Lower lobe of right lung (tissue), 2 donors: ENCODE results near the gene MSH4. TPM values are rescaled to one million over a fixed set of nuclear protein-coding genes. Genes with fewer than 3 reads are reported as not detected.

Experiments used
- ATAC-seq, 2 donors: fragments of 200-7000 bp; cut with Tn5 transposase; one replicate each; pipeline ENCODE4 v1.9.1; 2020 to 2022; ENCODE audit warnings: mild to moderate bottlenecking in 2 of 2, moderate library complexity in 2 of 2
- DNase-seq: peaks from one replicate; pipeline ENCODE4 v3.0.0-alpha.2; 2020
- H3K27ac ChIP-seq: fragments of 200-600 bp; one replicate; pipeline ENCODE4 v1.8.0; 2022
- H3K27me3 ChIP-seq: fragments of 200-600 bp; one replicate; pipeline ENCODE4 v1.8.0; 2022; ENCODE audit warnings: low read depth
- H3K36me3 ChIP-seq: fragments of 200-600 bp; one replicate; pipeline ENCODE4 v1.8.0; 2022; ENCODE audit warnings: mild to moderate bottlenecking
- H3K4me1 ChIP-seq: fragments of 200-600 bp; one replicate; pipeline ENCODE4 v1.8.0; 2022
- H3K4me3 ChIP-seq: fragments of 200-600 bp; one replicate; pipeline ENCODE4 v1.8.0; 2022; ENCODE audit warnings: mild to moderate bottlenecking
- H3K9me3 ChIP-seq: fragments of 200-600 bp; one replicate; pipeline ENCODE4 v1.8.0; 2022
- intact Hi-C: fragments of 100-400 bp; cut with DNase I; formaldehyde crosslinking; loops from one replicate; pipeline ENCODE4 v1.11.0; 2022
- total RNA-seq: library from RNA; stranded (reverse); fragmentation: NEBNext Ultra II Directional; extraction: Animal tissue kit (Norgen Biotek cat#: 25700); gene quantifications from one replicate; pipeline ENCODE4 v1.2.1, GENCODE V29; 2021
- TF ChIP-seq, protein P1 (sequence below): fragments of 200-600 bp; IDR thresholded peaks from one replicate; pipeline ENCODE4 v1.8.0; 2022; ENCODE audit warnings: antibody characterized with exemption, mild to moderate bottlenecking
- donor health status: DM: no; HTN: yes; CAD: no; lungs with severe emphysema.

Gene MSH4
- total RNA-seq, 1 donor from 2014 or later, result 0.65 TPM

DNA sequence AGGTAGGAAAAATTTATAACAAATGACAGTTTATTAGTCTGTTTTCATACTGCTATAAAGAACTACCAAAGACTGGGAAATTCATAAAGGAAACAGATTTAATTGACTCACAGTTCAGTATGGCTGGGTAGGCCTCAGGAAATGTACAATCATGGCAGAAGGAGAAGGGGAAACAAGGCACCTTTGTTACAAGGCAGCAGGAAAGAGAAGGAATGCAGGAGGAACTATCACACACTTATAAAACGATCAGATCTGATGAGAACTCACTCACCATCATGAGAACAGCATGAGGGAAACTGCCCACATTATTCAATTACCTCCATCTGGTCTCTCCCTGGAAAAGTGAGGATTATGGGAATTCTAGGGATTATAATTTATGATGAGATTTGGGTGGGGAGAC is 74.3 kb downstream of the MSH4 start:
- intact Hi-C loops, result no loop called here

DNA sequence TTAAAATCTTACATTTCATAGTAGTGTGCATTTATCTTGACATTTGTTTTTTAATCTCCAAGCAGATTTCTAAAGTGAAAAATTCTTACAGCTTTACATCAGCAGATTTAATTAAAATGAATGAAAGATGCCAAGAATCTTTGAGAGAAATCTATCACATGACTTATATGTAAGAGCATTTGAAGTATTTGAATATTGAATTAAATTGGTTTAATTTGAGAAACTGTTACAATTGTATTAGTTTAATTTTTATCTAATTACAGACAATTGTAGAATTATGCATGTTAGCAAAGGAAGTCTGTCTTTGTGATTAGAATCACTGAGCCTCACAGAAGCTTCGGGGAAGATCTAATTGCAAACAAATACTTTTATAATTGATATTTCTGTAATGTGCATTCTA is 83.3 kb downstream of the MSH4 start:
- TF ChIP-seq, protein P1, sequence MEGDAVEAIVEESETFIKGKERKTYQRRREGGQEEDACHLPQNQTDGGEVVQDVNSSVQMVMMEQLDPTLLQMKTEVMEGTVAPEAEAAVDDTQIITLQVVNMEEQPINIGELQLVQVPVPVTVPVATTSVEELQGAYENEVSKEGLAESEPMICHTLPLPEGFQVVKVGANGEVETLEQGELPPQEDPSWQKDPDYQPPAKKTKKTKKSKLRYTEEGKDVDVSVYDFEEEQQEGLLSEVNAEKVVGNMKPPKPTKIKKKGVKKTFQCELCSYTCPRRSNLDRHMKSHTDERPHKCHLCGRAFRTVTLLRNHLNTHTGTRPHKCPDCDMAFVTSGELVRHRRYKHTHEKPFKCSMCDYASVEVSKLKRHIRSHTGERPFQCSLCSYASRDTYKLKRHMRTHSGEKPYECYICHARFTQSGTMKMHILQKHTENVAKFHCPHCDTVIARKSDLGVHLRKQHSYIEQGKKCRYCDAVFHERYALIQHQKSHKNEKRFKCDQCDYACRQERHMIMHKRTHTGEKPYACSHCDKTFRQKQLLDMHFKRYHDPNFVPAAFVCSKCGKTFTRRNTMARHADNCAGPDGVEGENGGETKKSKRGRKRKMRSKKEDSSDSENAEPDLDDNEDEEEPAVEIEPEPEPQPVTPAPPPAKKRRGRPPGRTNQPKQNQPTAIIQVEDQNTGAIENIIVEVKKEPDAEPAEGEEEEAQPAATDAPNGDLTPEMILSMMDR, result no peak
- DNase-seq, result no peak
- no peaks in the 10 kb centered on the region for H3K36me3 ChIP-seq
- H3K9me3 ChIP-seq, result no peaks in the 10 kb centered on the region
- no peak overlapping the region for H3K27ac ChIP-seq
- intact Hi-C loops, result no loop called here
- H3K4me3 ChIP-seq, result no peak overlapping the region
- ATAC-seq, result no peak
- H3K27me3 ChIP-seq, result no peaks in the 10 kb centered on the region
- no peaks in the 10 kb centered on the region for H3K4me1 ChIP-seq

More for the DNA sequence above, 74.3 kb downstream of the MSH4 start:
- TF ChIP-seq, protein P1, result no peak
- Histone ChIP-seq H3K4me1 (no peaks in the 10 kb centered on the region), H3K4me3 (no peak overlapping the region), H3K36me3 (no peaks in the 10 kb centered on the region), H3K27me3 (no peaks in the 10 kb centered on the region), H3K27ac (no peak overlapping the region), H3K9me3 (no peaks in the 10 kb centered on the region)
- ATAC-seq (no peak), DNase-seq (no peak)

DNA sequence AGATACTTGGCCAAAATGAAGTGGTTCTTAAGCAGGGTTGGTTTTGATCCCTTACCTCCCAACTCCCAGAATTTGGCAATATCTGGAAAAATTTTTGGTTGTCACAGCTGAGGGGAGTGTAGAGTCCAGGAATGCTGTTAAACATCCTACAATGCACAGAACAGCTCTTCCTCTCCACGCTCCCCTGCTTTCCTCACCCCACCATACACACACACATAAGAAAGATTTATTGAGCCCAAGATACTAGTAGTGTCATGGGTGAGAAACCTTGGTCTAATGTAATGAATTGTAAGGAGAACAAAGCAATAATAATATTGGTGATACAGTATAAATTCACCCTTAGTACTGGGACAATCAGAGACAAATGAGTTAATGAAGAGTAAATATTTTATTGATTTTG is 87.8 kb downstream of the MSH4 start:
- H3K4me1 ChIP-seq, result no peaks in the 10 kb centered on the region
- TF ChIP-seq, protein P1, result no peak
- intact Hi-C loops, result no loop called here
- ATAC-seq (no peak), DNase-seq (no peak)
- H3K27ac ChIP-seq, result no peak overlapping the region
- no peaks in the 10 kb centered on the region for H3K27me3 ChIP-seq
- no peaks in the 10 kb centered on the region for H3K9me3 ChIP-seq
- H3K36me3 ChIP-seq, result no peaks in the 10 kb centered on the region
- H3K4me3 ChIP-seq, result no peak overlapping the region

DNA sequence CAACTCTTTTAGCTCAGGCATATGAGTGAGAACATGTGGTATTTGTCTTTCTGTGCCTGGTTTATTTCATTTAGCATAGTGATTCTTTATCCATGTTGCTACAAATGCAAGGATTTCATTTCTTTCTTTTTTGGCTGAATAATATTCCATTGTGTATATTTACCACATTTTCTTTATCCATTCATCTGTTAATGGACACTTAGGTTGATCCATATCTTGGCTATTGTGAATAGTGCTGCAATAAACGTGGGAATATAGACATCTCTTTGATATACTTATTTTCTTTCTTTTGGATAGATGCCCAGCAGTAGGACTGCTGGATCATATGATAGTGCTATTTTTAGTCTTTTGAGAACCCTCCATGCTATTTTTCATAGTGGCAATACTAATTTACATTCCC is 104.7 kb downstream of the MSH4 start:
- no peaks in the 10 kb centered on the region for H3K9me3 ChIP-seq
- no peaks in the 10 kb centered on the region for H3K27me3 ChIP-seq
- DNase-seq (no peak), ATAC-seq (no peak)
- H3K36me3 ChIP-seq, result no peaks in the 10 kb centered on the region
- no peak overlapping the region for H3K27ac ChIP-seq
- no peaks in the 10 kb centered on the region for H3K4me1 ChIP-seq
- TF ChIP-seq, protein P1, result no peak
- intact Hi-C loops, result no loop called here
- H3K4me3 ChIP-seq, result no peak overlapping the region

DNA sequence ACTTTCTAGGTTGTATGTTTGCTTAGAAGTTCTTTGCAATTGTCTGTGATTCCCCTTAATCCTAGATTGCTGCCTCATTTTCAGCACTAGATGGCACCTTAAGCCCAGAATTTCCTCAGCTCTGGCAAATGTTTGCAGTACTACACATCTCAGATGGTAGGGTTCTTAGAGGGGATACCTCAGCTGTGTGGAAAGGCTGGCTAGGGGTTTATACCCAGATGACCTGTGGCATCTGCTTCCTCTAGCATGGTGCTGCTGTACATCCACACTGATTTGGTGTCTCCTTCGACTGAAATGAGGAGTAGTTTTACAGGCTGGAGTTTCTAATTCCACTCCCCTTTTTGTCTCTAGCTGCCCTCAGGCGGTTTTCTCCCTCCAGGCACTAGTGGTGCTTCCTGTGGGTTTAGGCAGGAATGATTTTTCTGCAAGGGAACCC is 112.1 kb downstream of the MSH4 start:
- ATAC-seq (no peak), DNase-seq (no peak)
- Histone ChIP-seq H3K27ac (no peak overlapping the region), H3K36me3 (no peaks in the 10 kb centered on the region), H3K9me3 (no peaks in the 10 kb centered on the region), H3K4me3 (no peak overlapping the region), H3K27me3 (no peaks in the 10 kb centered on the region), H3K4me1 (no peaks in the 10 kb centered on the region)
- intact Hi-C loops, result no loop called here
- TF ChIP-seq, protein P1, result no peak

DNA sequence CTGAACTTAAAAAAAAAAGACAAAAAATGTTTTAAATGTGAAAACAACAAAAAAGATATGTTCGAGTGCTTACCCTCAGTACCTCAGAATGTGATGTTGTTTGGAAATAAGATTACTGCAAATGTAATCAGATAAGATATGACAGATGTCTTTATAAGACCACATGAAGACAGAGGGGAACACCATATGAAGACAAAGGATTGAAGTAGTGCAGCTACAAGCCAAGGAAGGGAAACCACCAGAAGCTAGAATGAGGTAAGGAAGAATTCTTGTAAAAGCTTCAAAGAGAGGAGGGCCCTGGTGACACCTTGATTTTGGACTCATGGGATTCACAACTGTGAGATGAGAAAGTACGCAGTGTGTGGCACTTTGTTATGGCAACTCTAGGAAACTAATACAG is 120.2 kb downstream of the MSH4 start:
- Histone ChIP-seq H3K27ac (no peak overlapping the region), H3K27me3 (no peaks in the 10 kb centered on the region), H3K4me1 (no peaks in the 10 kb centered on the region), H3K9me3 (no peaks in the 10 kb centered on the region), H3K36me3 (no peaks in the 10 kb centered on the region), H3K4me3 (no peak overlapping the region)
- ATAC-seq (no peak), DNase-seq (no peak)
- TF ChIP-seq, protein P1, result no peak
- intact Hi-C loops, result no loop called here
